Brain microvascular endothelial cell (primary cell): ENCODE data around the gene TMA7.

Experiments
- DNase-seq: peaks from one replicate; pipeline ENCODE4 v3.0.0-alpha.2; 2020
- H3K27ac ChIP-seq: fragments of 250-450 bp; sonication (Bioruptor Pico); 2 replicates; pipeline ENCODE4 v1.5.1; 2020; ENCODE audit warnings: mild to moderate bottlenecking, moderate library complexity
- H3K27me3 ChIP-seq: fragments of 250-450 bp; sonication (Bioruptor Pico); replicated peaks from 2 replicates; pipeline ENCODE4 v1.5.1; 2020; ENCODE audit warnings: mild to moderate bottlenecking
- H3K36me3 ChIP-seq: fragments of 250-450 bp; sonication (Bioruptor Pico); replicated peaks from 2 replicates; pipeline ENCODE4 v1.5.1; 2020; ENCODE audit warnings: mild to moderate bottlenecking
- H3K4me3 ChIP-seq: 2 replicates; pipeline ENCODE4 v1.5.1; 2011; ENCODE audit warnings: low read depth, mild to moderate bottlenecking, control low read depth, low read length, moderate library complexity
- CTCF ChIP-seq: IDR thresholded peaks from 2 replicates; pipeline ENCODE4 v1.5.1; 2011; ENCODE audit warnings: low read depth, mild to moderate bottlenecking, moderate library complexity, low read length, control low read depth, inconsistent platforms; ENCODE audit errors: missing control alignments
- in situ Hi-C: cut with HindIII; loops from 2 replicates; pipeline ENCODE4 v1.10.0; 2017; ENCODE audit warnings: low sequenced_read_pairs, low pct_ligation_motif_present

The TMA7 gene

GRCh38 chr3:48493203-48493501 lies 53.1 kb downstream of the TMA7 start:
- DNase-seq = no peak
- Histone ChIP-seq H3K4me3 (no peak overlapping the region), H3K36me3 (no peaks in the 10 kb centered on the region), H3K27ac (no peak overlapping the region), H3K27me3 (no peaks in the 10 kb centered on the region)
- TF ChIP-seq CTCF = no peak
- in situ Hi-C loops = no loop called here
